ENCODE data around the gene ZNF853. TPM values are rescaled to one million over a fixed set of nuclear protein-coding genes. Genes with fewer than 3 reads are reported as not detected.
"Not testable (repeated sequence)": the region's sequence is repeated elsewhere in the genome, so short reads cannot be mapped to it uniquely, and the experiment has no call there.

The ZNF853 gene
- total RNA-seq, 2 experiments from 2014 or later = 0.55 to 0.60 TPM

- ChIA-PET POLR2A (interaction anchor here (0.8 to 1.0 kb wide), 2 partner anchors 10 to 99 kb away, joined by 3 read pairs; no protein-coding TSS in a partner anchor), CTCF (ENCODE audit: unreplicated experiment) (no interaction called here)
- Histone ChIP-seq H3K36me3 (ENCODE audit: insufficient read depth, low read length) (no peaks in the 10 kb centered on the region), H3K9me2 (ENCODE audit: insufficient read depth, low read length) (no peaks in the 10 kb centered on the region), H3K4me2 (ENCODE audit: low read length) (no peak overlapping the region), H2AFZ (ENCODE audit: low read length) (no peak overlapping the region), H3K4me1 (ENCODE audit: insufficient read depth, low read length, poor library complexity, severe bottlenecking) (no peaks in the 10 kb centered on the region), H3K4me3 (ENCODE audit: low read depth, low read length, poor library complexity, severe bottlenecking) (no peak overlapping the region), H3K9me3 (ENCODE audit: low read length) (0 out of 2 replicates have a peak, but pooled peaks cover 2% of the 10 kb centered on the region), H3K27ac (ENCODE audit: low read depth, low read length, poor library complexity, severe bottlenecking) (no peak overlapping the region), H3K79me2 (ENCODE audit: insufficient read depth, low read depth, low read length) (no peaks in the 10 kb centered on the region), H4K20me1 (ENCODE audit: insufficient read depth, low read length) (no peaks in the 10 kb centered on the region)
- intact Hi-C loops (cut with micrococcal nuclease; ENCODE audit: unreplicated experiment) = no loop called here
- TF ChIP-seq EZH2phosphoT487 (IDR thresholded peaks at IDR 0.05; ENCODE audit: borderline replicate concordance, low read depth, low read length) = no peak
- TF ChIP-seq CTCF (conservative IDR thresholded peaks at IDR 0.05; ENCODE audit: low read length) = no peak
- no peak for DNase-seq (ENCODE audit: low spot score)
- BruUV-seq (replicated peaks) = no TSS peak
Measured at GRCh38 chr7:6630007-6630849, 14.8 kb downstream of the ZNF853 start.

- H3K36me3 ChIP-seq (ENCODE audit: insufficient read depth, low read length) = no peaks in the 10 kb centered on the region
- no peak overlapping the region for H2AFZ ChIP-seq (ENCODE audit: low read length)
- peaks cover 2% of the 10 kb centered on the region for H3K4me1 ChIP-seq (ENCODE audit: insufficient read depth, low read length, poor library complexity, severe bottlenecking)
- BruUV-seq (replicated peaks) = no TSS peak
- no peaks in the 10 kb centered on the region for H3K79me2 ChIP-seq (ENCODE audit: insufficient read depth, low read depth, low read length)
- H3K9me3 ChIP-seq (ENCODE audit: low read length) = 0 out of 2 replicates have a peak, but pooled peaks cover 5% of the 10 kb centered on the region
- POLR2A ChIA-PET = interaction anchor here (1.4 kb wide), 1 partner anchor 15 kb away, joined by 4 read pairs; no protein-coding TSS in a partner anchor
- H3K4me2 ChIP-seq (ENCODE audit: low read length) = no peak overlapping the region
- CTCF ChIA-PET (ENCODE audit: unreplicated experiment) = no interaction called here
- H3K9me2 ChIP-seq (ENCODE audit: insufficient read depth, low read length) = no peaks in the 10 kb centered on the region
- H3K27ac ChIP-seq (ENCODE audit: low read depth, low read length, poor library complexity, severe bottlenecking) = no peak overlapping the region
- H4K20me1 ChIP-seq (ENCODE audit: insufficient read depth, low read length) = no peaks in the 10 kb centered on the region
- TF ChIP-seq EZH2phosphoT487 (IDR thresholded peaks at IDR 0.05; ENCODE audit: borderline replicate concordance, low read depth, low read length) (no peak), CTCF (conservative IDR thresholded peaks at IDR 0.05; ENCODE audit: low read length) (no peak)
- H3K4me3 ChIP-seq (ENCODE audit: low read depth, low read length, poor library complexity, severe bottlenecking) = no peak overlapping the region
- DNase-seq (ENCODE audit: low spot score) = no peak
- intact Hi-C loops (cut with micrococcal nuclease; ENCODE audit: unreplicated experiment) = no loop called here
Measured at GRCh38 chr7:6631605-6632004, 16.2 kb downstream of the ZNF853 start.

- intact Hi-C loops (cut with micrococcal nuclease; ENCODE audit: unreplicated experiment) = no loop called here
- ChIA-PET POLR2A (interaction anchor here (0.6 to 1.8 kb wide), 4 partner anchors 12 to 72 kb away, joined by 3 to 4 read pairs (median 4); partner anchors contain the start of gene ZDHHC4), CTCF (ENCODE audit: unreplicated experiment) (no interaction called here)
- Histone ChIP-seq H3K27ac (ENCODE audit: low read depth, low read length, poor library complexity, severe bottlenecking) (no peak overlapping the region), H4K20me1 (ENCODE audit: insufficient read depth, low read length) (no peaks in the 10 kb centered on the region), H3K9me3 (ENCODE audit: low read length) (0 out of 2 replicates have a peak, but pooled peaks cover 5% of the 10 kb centered on the region), H3K9me2 (ENCODE audit: insufficient read depth, low read length) (no peaks in the 10 kb centered on the region), H3K4me2 (ENCODE audit: low read length) (no peak overlapping the region), H2AFZ (ENCODE audit: low read length) (no peak overlapping the region), H3K79me2 (ENCODE audit: insufficient read depth, low read depth, low read length) (peaks cover 13% of the 10 kb centered on the region), H3K36me3 (ENCODE audit: insufficient read depth, low read length) (peaks cover 3% of the 10 kb centered on the region; the same call in 1 of the 2 replicates), H3K4me1 (ENCODE audit: insufficient read depth, low read length, poor library complexity, severe bottlenecking) (peaks cover 12% of the 10 kb centered on the region), H3K4me3 (ENCODE audit: low read depth, low read length, poor library complexity, severe bottlenecking) (no peak overlapping the region)
- TF ChIP-seq EZH2phosphoT487 (IDR thresholded peaks at IDR 0.05; ENCODE audit: borderline replicate concordance, low read depth, low read length) (no peak), CTCF (conservative IDR thresholded peaks at IDR 0.05; ENCODE audit: low read length) (no peak)
- no peak for DNase-seq (ENCODE audit: low spot score)
- BruUV-seq (replicated peaks) = no TSS peak
Measured at GRCh38 chr7:6634021-6634420, 18.6 kb downstream of the ZNF853 start.

GRCh38 chr7:6634971-6635370, 19.6 kb downstream of the ZNF853 start:
- H3K27ac ChIP-seq (ENCODE audit: low read depth, low read length, poor library complexity, severe bottlenecking); H3K9me2 ChIP-seq (ENCODE audit: insufficient read depth, low read length); H2AFZ ChIP-seq (ENCODE audit: low read length); BruUV-seq (replicated peaks); DNase-seq (ENCODE audit: low spot score); CTCF ChIA-PET (ENCODE audit: unreplicated experiment); H3K9me3 ChIP-seq (ENCODE audit: low read length); H4K20me1 ChIP-seq (ENCODE audit: insufficient read depth, low read length); H3K4me2 ChIP-seq (ENCODE audit: low read length); intact Hi-C loops (cut with micrococcal nuclease; ENCODE audit: unreplicated experiment); H3K4me3 ChIP-seq (ENCODE audit: low read depth, low read length, poor library complexity, severe bottlenecking): not testable (repeated sequence)
- Histone ChIP-seq H3K79me2 (ENCODE audit: insufficient read depth, low read depth, low read length) (peaks cover 17% of the 10 kb centered on the region), H3K4me1 (ENCODE audit: insufficient read depth, low read length, poor library complexity, severe bottlenecking) (peaks cover 12% of the 10 kb centered on the region), H3K36me3 (ENCODE audit: insufficient read depth, low read length) (peaks cover 12% of the 10 kb centered on the region)
- POLR2A ChIA-PET = interaction anchor here (1.6 kb wide), 1 partner anchor 14 kb away, joined by 4 read pairs; no protein-coding TSS in a partner anchor

Data from OCI-LY7 (cell line).